K562 (cell line): ENCODE data around the gene EWSR1. TPM values are rescaled to one million over a fixed set of nuclear protein-coding genes. Genes with fewer than 3 reads are reported as not detected.

ENCODE experiments used
- ATAC-seq: fragments of 200-7000 bp; cut with Tn5 transposase; 3 replicates; pipeline ENCODE4 v1.9.1; 2020; ENCODE audit warnings: moderate library complexity
- BruUV-seq: library from RNA; stranded (reverse); fragments of 400-500 nt; replicated peaks from 2 replicates; lab custom pipeline; 2021; lab: Mats Ljungman, UMichigan
- CTCF ChIA-PET: fragments of 300-600 bp; formaldehyde crosslinking; extraction: SDS; loops from one replicate; lab custom pipeline; 2021; ENCODE audit warnings: low intra/inter-chr PET ratio; lab: Yijun Ruan, JAX
- POLR2A ChIA-PET: fragments of 300-600, 350-650 bp; sonication (Branson Sonifier 250); formaldehyde crosslinking; extraction: SDS; loops from one replicate; lab custom pipeline; 2021; ENCODE audit warnings: antibody characterized with exemption, inconsistent platforms; lab: Yijun Ruan, JAX
- DNase-seq, 4 experiments: peaks; one replicate each; pipeline versions ENCODE4 v3.0.0 to v3.0.0-alpha.2; 2011 to 2018; ENCODE audit warnings: low spot score in 3 of 4, mixed read lengths in 3 of 4; ENCODE audit errors: extremely low read depth in 1 of 4
- FAIRE-seq: peaks from 2 replicates; lab custom pipeline; 2011; peaks lifted over from hg19 to GRCh38; lab: Jason Lieb, UNC
- H2AFZ ChIP-seq: 2 replicates; pipeline ENCODE4 v1.6.0; 2011; ENCODE audit warnings: low read depth, low read length, control low read depth, inconsistent platforms
- H3K27ac ChIP-seq: fragments of 200-600 bp; 3 replicates; pipeline ENCODE4 v1.8.0; 2011; ENCODE audit warnings: low read depth, mild to moderate bottlenecking, control low read depth, inconsistent platforms, low read length, moderate library complexity, mixed read lengths; ENCODE audit errors: extremely low read depth
- H3K27me3 ChIP-seq, 2 experiments: fragments of 300-600 bp in 1 of 2; 2 replicates in 1 of 2; 3 replicates in 1 of 2; pipeline versions ENCODE4 v1.6.0 to v1.8.0; 2011; ENCODE audit warnings: inconsistent platforms in 2 of 2, low read length in 2 of 2, mild to moderate bottlenecking in 1 of 2, mixed read lengths in 1 of 2, moderate library complexity in 1 of 2; ENCODE audit not compliant: control insufficient read depth in 2 of 2, insufficient read depth in 2 of 2
- H3K36me3 ChIP-seq: fragments of 300-600 bp; 3 replicates; pipeline ENCODE4 v1.8.0; 2011; ENCODE audit warnings: mild to moderate bottlenecking, low read length, inconsistent platforms; ENCODE audit not compliant: control insufficient read depth, insufficient read depth
- H3K4me1 ChIP-seq, 2 experiments: fragments of 200-600 bp in 1 of 2; replicated peaks in 1 of 2; 2 replicates in 1 of 2; 3 replicates in 1 of 2; pipeline versions ENCODE4 v1.5.1 to v1.8.0; 2011; ENCODE audit warnings: inconsistent platforms in 2 of 2, low read length in 2 of 2, mild to moderate bottlenecking in 1 of 2, mixed read lengths in 1 of 2, moderate library complexity in 1 of 2; ENCODE audit not compliant: control insufficient read depth in 2 of 2, insufficient read depth in 2 of 2
- H3K4me2 ChIP-seq: 2 replicates; pipeline ENCODE4 v1.6.1; 2011; ENCODE audit warnings: low read length, control low read depth, inconsistent platforms, mixed read lengths; ENCODE audit not compliant: insufficient read depth
- H3K4me3 ChIP-seq: fragments of 200-600 bp; sonication (generic), shearing (Covaris generic); 2 replicates; pipeline ENCODE4 v1.5.1; 2016; ENCODE audit warnings: control low read depth, inconsistent platforms
- H3K79me2 ChIP-seq: fragments of 200-600 bp; 3 replicates; pipeline ENCODE4 v1.8.0; 2011; ENCODE audit warnings: low read length, inconsistent platforms; ENCODE audit not compliant: control insufficient read depth, insufficient read depth
- H3K9ac ChIP-seq, 2 experiments: 2 replicates each; pipeline versions ENCODE4 v1.6.0 to v1.6.1; 2011; ENCODE audit warnings: low read depth in 2 of 2, low read length in 2 of 2, control low read depth in 1 of 2, inconsistent platforms in 1 of 2, mild to moderate bottlenecking in 1 of 2, mixed read lengths in 1 of 2; ENCODE audit not compliant: insufficient read depth in 1 of 2
- H3K9me1 ChIP-seq: one replicate; pipeline ENCODE4 v1.6.0; 2011; ENCODE audit warnings: inconsistent platforms, mild to moderate bottlenecking, low read length, moderate library complexity; ENCODE audit not compliant: control insufficient read depth, insufficient read depth
- H3K9me3 ChIP-seq: replicated peaks from 2 replicates; pipeline ENCODE4 v1.5.1; 2011; ENCODE audit warnings: low read depth, low read length, inconsistent platforms; ENCODE audit not compliant: control insufficient read depth, insufficient read depth
- H4K20me1 ChIP-seq: replicated peaks from 2 replicates; pipeline ENCODE4 v1.6.1; 2011; ENCODE audit warnings: low read length, inconsistent platforms, mixed read lengths; ENCODE audit not compliant: control insufficient read depth, insufficient read depth
- CSDE1 ChIP-seq, 2 experiments: fragments of 450-650 bp; IDR thresholded peaks; 2 replicates each; pipeline ENCODE4 v1.6.1; 2016; ENCODE audit warnings: mild to moderate bottlenecking in 1 of 2
- GABPB2 ChIP-seq: fragments of 250-450 bp; sonication (Bioruptor Pico); conservative IDR thresholded peaks from 2 replicates; pipeline ENCODE4 v1.5.1; 2021; ENCODE audit warnings: mild to moderate bottlenecking
- MIER1 ChIP-seq: fragments of 450-650 bp; IDR thresholded peaks from 2 replicates; pipeline ENCODE4 v1.6.1; 2016; ENCODE audit warnings: antibody characterized with exemption, mild to moderate bottlenecking, low read depth
- RBM17 ChIP-seq: fragments of 200-400 bp; formaldehyde crosslinking; IDR thresholded peaks from 2 replicates; pipeline ENCODE4 v1.6.1; 2017; ENCODE audit warnings: low read depth, mild to moderate bottlenecking, low read length, borderline replicate concordance
- SAFB2 ChIP-seq: fragments of 200-400 bp; formaldehyde crosslinking; IDR thresholded peaks from 2 replicates; pipeline ENCODE4 v1.6.1; 2018; ENCODE audit warnings: borderline replicate concordance, low read length, low read depth, moderate library complexity; ENCODE audit not compliant: severe bottlenecking
- THRAP3 ChIP-seq: fragments of 450-650 bp; IDR thresholded peaks from 2 replicates; pipeline ENCODE4 v1.6.1; 2016; ENCODE audit warnings: mild to moderate bottlenecking, inconsistent platforms, borderline replicate concordance
- XRCC5 ChIP-seq: fragments of 200-400 bp; formaldehyde crosslinking; IDR thresholded peaks from 2 replicates; pipeline ENCODE4 v1.6.1; 2017; ENCODE audit warnings: low read depth, mild to moderate bottlenecking, low read length
- ZEB2 ChIP-seq: fragments of 450-650 bp; IDR thresholded peaks from 2 replicates; pipeline ENCODE4 v1.6.1; 2016
- ZNF12 ChIP-seq: sonication (generic); formaldehyde crosslinking; IDR thresholded peaks from 2 replicates; pipeline ENCODE4 v1.4.0; 2020; ENCODE audit warnings: mild to moderate bottlenecking, missing genetic modification reagents
- ZNF311 ChIP-seq: fragments of 250-450 bp; sonication (Bioruptor Pico); IDR thresholded peaks from 2 replicates; pipeline ENCODE4 v1.4.0; 2020; ENCODE audit warnings: mild to moderate bottlenecking, moderate library complexity
- WGBS: fragments of 100-300 bp; shearing (Covaris generic); methylation state at CpG from one replicate; pipeline ENCODE4 v1.1.6; 2016; ENCODE audit warnings: low coverage, mixed read lengths; ENCODE audit not compliant: insufficient coverage; ENCODE audit errors: missing lambda C conversion rate; 5-methylcytosine and 5-hydroxymethylcytosine counted together
- in situ Hi-C: fragments of 300-500 bp; cut with MboI; formaldehyde crosslinking; loops from 4 replicates; pipeline ENCODE4 v1.15.0; 2018; ENCODE audit warnings: inconsistent platforms, mixed read lengths
- intact Hi-C: fragments of 100-400 bp; cut with micrococcal nuclease; formaldehyde crosslinking; loops from 2 replicates; pipeline ENCODE4 v1.14.2; 2022
- polyA plus RNA-seq, 8 experiments: library from polyadenylated mRNA; depleted of rRNA in 4 of 8; stranded (reverse) in 5 of 8; unstranded in 3 of 8; fragments of >200 nt; fragmentation: Nextera tagmentation in 2 of 8; fragmentation: Illumina TruSeq in 1 of 8; extraction: Ambion mirVana in 2 of 8; extraction: Trizol in 1 of 8; gene quantifications; 2 replicates each; pipeline versions ENCODE4 v1.2.1 to v1.2.3, GENCODE V29; 2011 to 2014; ENCODE audit warnings: inconsistent platforms in 1 of 8, missing spikeins in 1 of 8
- total RNA-seq, 7 experiments: library from RNA; depleted of rRNA in 6 of 7; stranded (reverse); fragments of >200 nt in 6 of 7; fragmentation: Illumina TruSeq in 2 of 7; extraction: Trizol in 2 of 7; gene quantifications; 2 replicates each; pipeline versions ENCODE4 v1.2.1 to v1.2.3, GENCODE V29; 2011 to 2021; ENCODE audit warnings: low replicate concordance in 1 of 7
- TF ChIP-seq, protein P1 (sequence below), 2 experiments: fragments of 200-800 bp in 1 of 2; sonication (Bioruptor generic) in 1 of 2; sonication (generic) in 1 of 2; formaldehyde crosslinking in 1 of 2; IDR thresholded peaks in 1 of 2; conservative IDR thresholded peaks in 1 of 2; 2 replicates each; pipeline versions ENCODE4 v1.5.0 to v1.6.1; 2016 to 2020; ENCODE audit warnings: missing compliant biosample characterization in 1 of 2, missing genetic modification characterization in 1 of 2, missing genetic modification reagents in 1 of 2

Gene EWSR1
- total and polyA plus RNA-seq, 9 of the 15 experiments (the other 6 are each of a cell fraction or from before 2014, with no cell fraction given), result 83.3 to 450 (median 239) TPM

- Histone ChIP-seq H3K9me1 (no peaks in the 10 kb centered on the region), H3K4me2 (no peak overlapping the region), H3K27me3 (no peaks in the 10 kb centered on the region), H2AFZ (no peak overlapping the region), H3K27ac (no peak overlapping the region), H3K36me3 (no peaks in the 10 kb centered on the region), H3K79me2 (no peaks in the 10 kb centered on the region), H3K9ac (no peak overlapping the region), H3K4me1 (peaks cover 0 to 17% of the 10 kb centered on the region in 2 experiments; a peak in 2 of 5 replicates), H3K9me3 (no peaks in the 10 kb centered on the region), H4K20me1 (no peaks in the 10 kb centered on the region), H3K4me3 (no peak overlapping the region)
- TF ChIP-seq MIER1 (no peak), ZNF311 (CRISPR knock-in tag) (no peak), CSDE1 (IDR thresholded peaks at IDR 0.05) (no peak), XRCC5 (no peak), RBM17 (no peak), SAFB2 (no peak), GABPB2 (CRISPR knock-in tag) (no peak), ZNF12 (no peak), THRAP3 (no peak), ZEB2 (no peak)
- TF ChIP-seq, protein P1, sequence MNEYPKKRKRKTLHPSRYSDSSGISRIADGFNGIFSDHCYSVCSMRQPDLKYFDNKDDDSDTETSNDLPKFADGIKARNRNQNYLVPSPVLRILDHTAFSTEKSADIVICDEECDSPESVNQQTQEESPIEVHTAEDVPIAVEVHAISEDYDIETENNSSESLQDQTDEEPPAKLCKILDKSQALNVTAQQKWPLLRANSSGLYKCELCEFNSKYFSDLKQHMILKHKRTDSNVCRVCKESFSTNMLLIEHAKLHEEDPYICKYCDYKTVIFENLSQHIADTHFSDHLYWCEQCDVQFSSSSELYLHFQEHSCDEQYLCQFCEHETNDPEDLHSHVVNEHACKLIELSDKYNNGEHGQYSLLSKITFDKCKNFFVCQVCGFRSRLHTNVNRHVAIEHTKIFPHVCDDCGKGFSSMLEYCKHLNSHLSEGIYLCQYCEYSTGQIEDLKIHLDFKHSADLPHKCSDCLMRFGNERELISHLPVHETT (CRISPR knock-in tag; conservative IDR thresholded peaks at IDR 0.05 in 1 of 2, IDR thresholded peaks at IDR 0.05 in 1 of 2), result no peak
- in situ Hi-C loops (no loop called here), intact Hi-C loops (no loop called here)
- ChIA-PET CTCF (no interaction called here), POLR2A (interaction anchor here (1.0 kb wide), 1 partner anchor 23 kb away, joined by 4 read pairs; no protein-coding TSS in a partner anchor)
- no peak for DNase-seq
- ATAC-seq, result no peak
- no peak for FAIRE-seq
- WGBS, result 23% methylated on average over 2 of the region's 2 CpGs
- BruUV-seq, result no TSS peak
Measured at GRCh38 chr22:29319072-29319471, 51.0 kb downstream of the EWSR1 start.
